Prostate gland (tissue), 2 donors: Measurements from ENCODE around the gene TLE1. TPM values are rescaled to one million over a fixed set of nuclear protein-coding genes. Genes with fewer than 3 reads are reported as not detected.

Experiments
- DNase-seq: peaks from one replicate; pipeline ENCODE4 v3.0.0-alpha.2; 2019; ENCODE audit warnings: low spot score
- H3K27ac ChIP-seq, 2 donors: fragments of 200-600 bp; sonication (generic); 2 replicates each; pipeline ENCODE4 v1.5.1; 2017 to 2019
- H3K27me3 ChIP-seq: fragments of 200-600 bp; sonication (generic); replicated peaks from 2 replicates; pipeline ENCODE4 v1.5.1; 2019; ENCODE audit not compliant: insufficient read depth
- H3K36me3 ChIP-seq, 2 donors: fragments of 200-600 bp; sonication (generic); 1 replicate in 1 of 2; 2 replicates in 1 of 2; pipeline versions ENCODE4 v1.5.1 to v1.8.1; 2017 to 2019
- H3K4me1 ChIP-seq: fragments of 200-600 bp; sonication (generic); replicated peaks from 2 replicates; pipeline ENCODE4 v1.5.1; 2019
- H3K4me3 ChIP-seq, 2 donors: fragments of 200-600 bp; sonication (generic); 2 replicates each; pipeline ENCODE4 v1.5.1; 2017 to 2019
- H3K9me3 ChIP-seq: fragments of 200-600 bp; sonication (generic); 2 replicates; pipeline ENCODE4 v1.5.1; 2017
- CTCF ChIP-seq, 4 experiments: fragments of 200-600 bp in 2 of 4; fragments of 450-650 bp in 2 of 4; sonication (generic) in 2 of 4; IDR thresholded peaks; 1 replicate in 3 of 4; 2 replicates in 1 of 4; pipeline ENCODE4 v1.5.1; 2016 to 2019; ENCODE audit warnings: antibody characterized with exemption in 4 of 4, mild to moderate bottlenecking in 2 of 4, moderate library complexity in 2 of 4
- POLR2A ChIP-seq: fragments of 450-650 bp; IDR thresholded peaks from one replicate; pipeline ENCODE4 v1.6.1; 2016; ENCODE audit warnings: antibody characterized with exemption, mild to moderate bottlenecking
- POLR2AphosphoS5 ChIP-seq: sonication (generic); formaldehyde crosslinking; IDR thresholded peaks from one replicate; pipeline ENCODE4 v1.6.1; 2017; ENCODE audit warnings: antibody characterized with exemption
- WGBS: methylation state at CpG from one replicate; pipeline ENCODE4 v1.1.5; 2018; 5-methylcytosine and 5-hydroxymethylcytosine counted together
- intact Hi-C: fragments of 100-400 bp; cut with DNase I; formaldehyde crosslinking; loops from one replicate; pipeline ENCODE4 v1.14.2; 2022
- total RNA-seq, 2 donors: library from RNA; depleted of rRNA; stranded (reverse); fragments of >200 nt; gene quantifications; one replicate each; pipeline ENCODE4 v1.1.0, GENCODE V29; 2016

Gene TLE1
- total RNA-seq, 2 donors from 2014 or later, result 61.0 to 89.5 TPM

- Histone ChIP-seq H3K4me1 (peaks cover 7% of the 10 kb centered on the region), H3K27me3 (no peaks in the 10 kb centered on the region), H3K9me3 (no peaks in the 10 kb centered on the region), H3K36me3 (no peaks in the 10 kb centered on the region), H3K27ac (no peak overlapping the region), H3K4me3 (no peak overlapping the region)
- no peak for TF ChIP-seq CTCF (IDR thresholded peaks at IDR 0.05)
- TF ChIP-seq POLR2AphosphoS5, result no peak
- no peak for TF ChIP-seq POLR2A
- DNase-seq, result no peak
- intact Hi-C loops, result no loop called here
- WGBS, result 93% methylated on average over 1 of the region's 1 CpG
Observed at GRCh38 chr9:81632599-81632998, 56.7 kb downstream of the TLE1 start.

- no peaks in the 10 kb centered on the region for H3K27me3 ChIP-seq
- H3K4me1 ChIP-seq, result peaks cover 7% of the 10 kb centered on the region
- intact Hi-C loops, result no loop called here
- no peaks in the 10 kb centered on the region for H3K9me3 ChIP-seq
- H3K4me3 ChIP-seq, result no peak overlapping the region
- WGBS, result 93% methylated on average over 7 of the region's 7 CpGs
- no peaks in the 10 kb centered on the region for H3K36me3 ChIP-seq
- no peak for DNase-seq
- H3K27ac ChIP-seq, result no peak overlapping the region
- TF ChIP-seq POLR2A (no peak), POLR2AphosphoS5 (no peak)
Observed at GRCh38 chr9:81631218-81631745, 58.1 kb downstream of the TLE1 start.

DNA sequence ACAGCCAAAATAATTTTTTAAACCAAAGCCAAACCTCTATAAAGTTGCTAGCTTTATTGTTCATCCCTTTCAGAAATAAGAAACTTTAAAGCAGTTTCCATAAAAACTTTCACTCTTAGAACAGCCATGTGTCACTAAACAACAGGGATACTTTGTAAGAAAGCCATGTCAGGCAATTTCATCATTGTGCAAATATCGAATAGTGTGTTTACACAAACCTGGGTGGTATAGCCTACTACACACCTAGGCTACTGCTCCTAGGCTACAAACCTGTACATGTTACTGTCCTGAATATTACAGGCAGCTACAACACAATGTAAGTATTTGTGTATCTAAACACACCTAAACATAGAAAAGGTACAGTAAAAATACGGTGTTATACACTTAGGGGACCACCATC lies 59.9 kb downstream of the TLE1 start:
- Histone ChIP-seq H3K4me3 (no peak overlapping the region), H3K4me1 (peaks cover 7% of the 10 kb centered on the region), H3K9me3 (no peaks in the 10 kb centered on the region), H3K27me3 (no peaks in the 10 kb centered on the region), H3K36me3 (no peaks in the 10 kb centered on the region), H3K27ac (no peak overlapping the region)
- DNase-seq, result no peak
- TF ChIP-seq CTCF (IDR thresholded peaks at IDR 0.05) (no peak), POLR2AphosphoS5 (no peak), POLR2A (no peak)
- intact Hi-C loops, result no loop called here
- WGBS, result 65% methylated on average over 2 of the region's 2 CpGs

GRCh38 chr9:81628897-81629296 lies 60.5 kb downstream of the TLE1 start:
- Histone ChIP-seq H3K4me1 (peaks cover 7% of the 10 kb centered on the region), H3K4me3 (no peak overlapping the region), H3K27me3 (no peaks in the 10 kb centered on the region), H3K36me3 (no peaks in the 10 kb centered on the region), H3K27ac (no peak overlapping the region), H3K9me3 (no peaks in the 10 kb centered on the region)
- WGBS, result 76% methylated on average over 5 of the region's 5 CpGs
- DNase-seq, result no peak
- peak; percentile 10 for TF ChIP-seq POLR2AphosphoS5
- no peak for TF ChIP-seq CTCF (IDR thresholded peaks at IDR 0.05)
- intact Hi-C loops, result no loop called here

DNA sequence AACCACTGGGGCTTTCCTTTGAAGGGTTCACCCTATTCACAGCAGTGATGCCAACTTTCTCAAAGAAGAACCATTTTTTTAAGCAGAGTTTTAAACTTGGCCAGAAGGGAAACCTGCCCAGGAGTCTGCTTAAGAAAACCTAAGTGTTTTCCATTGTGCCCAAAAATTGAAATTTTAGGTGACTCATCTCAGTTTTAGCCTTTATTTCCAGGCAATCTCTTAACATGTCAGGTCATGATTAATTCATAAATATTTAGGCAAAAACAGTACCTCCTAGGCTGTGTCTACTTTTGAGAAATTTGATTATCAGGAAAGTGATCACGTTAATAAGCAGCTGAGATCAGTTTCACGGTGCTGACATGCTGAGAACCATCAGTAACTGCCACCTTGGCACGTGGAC lies 61.9 kb downstream of the TLE1 start:
- TF ChIP-seq CTCF (IDR thresholded peaks at IDR 0.05) (no peak), POLR2AphosphoS5 (no peak), POLR2A (no peak)

More for the DNA sequence above, 61.9 kb downstream of the TLE1 start:
- no peak overlapping the region for H3K4me3 ChIP-seq
- H3K27ac ChIP-seq, result no peak overlapping the region
- intact Hi-C loops, result no loop called here
- DNase-seq, result no peak
- H3K36me3 ChIP-seq, result no peaks in the 10 kb centered on the region
- WGBS, result 54% methylated on average over 3 of the region's 3 CpGs
- peaks cover 7% of the 10 kb centered on the region for H3K4me1 ChIP-seq
- no peaks in the 10 kb centered on the region for H3K9me3 ChIP-seq
- H3K27me3 ChIP-seq, result no peaks in the 10 kb centered on the region
